ENCODE data around the gene ITCH.
"Not testable (repeated sequence)": the region's sequence is repeated elsewhere in the genome, so short reads cannot be mapped to it uniquely, and the experiment has no call there.

ITCH gene

DNA sequence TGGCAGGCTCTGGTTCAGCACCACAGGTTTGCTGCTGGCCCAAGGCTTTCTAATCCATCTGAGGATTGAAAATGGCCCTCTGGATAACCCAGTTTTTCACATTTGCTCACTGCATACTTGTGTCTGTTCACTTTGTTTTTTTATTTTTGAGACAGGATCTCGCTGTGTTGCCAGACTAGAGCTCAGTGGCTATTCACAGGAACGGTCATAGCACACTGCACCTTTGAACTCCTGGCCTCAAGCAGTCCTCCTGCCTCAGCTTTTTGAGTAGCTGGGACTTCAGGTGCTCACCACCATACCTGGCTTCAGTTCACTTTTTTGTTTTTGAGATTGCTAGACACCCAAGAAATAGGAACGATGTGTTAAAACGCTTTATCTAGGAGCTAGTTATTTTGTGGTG, 57.9 kb downstream of the ITCH start:
- no peak for DNase-seq (ENCODE audit: low read depth)

DNA sequence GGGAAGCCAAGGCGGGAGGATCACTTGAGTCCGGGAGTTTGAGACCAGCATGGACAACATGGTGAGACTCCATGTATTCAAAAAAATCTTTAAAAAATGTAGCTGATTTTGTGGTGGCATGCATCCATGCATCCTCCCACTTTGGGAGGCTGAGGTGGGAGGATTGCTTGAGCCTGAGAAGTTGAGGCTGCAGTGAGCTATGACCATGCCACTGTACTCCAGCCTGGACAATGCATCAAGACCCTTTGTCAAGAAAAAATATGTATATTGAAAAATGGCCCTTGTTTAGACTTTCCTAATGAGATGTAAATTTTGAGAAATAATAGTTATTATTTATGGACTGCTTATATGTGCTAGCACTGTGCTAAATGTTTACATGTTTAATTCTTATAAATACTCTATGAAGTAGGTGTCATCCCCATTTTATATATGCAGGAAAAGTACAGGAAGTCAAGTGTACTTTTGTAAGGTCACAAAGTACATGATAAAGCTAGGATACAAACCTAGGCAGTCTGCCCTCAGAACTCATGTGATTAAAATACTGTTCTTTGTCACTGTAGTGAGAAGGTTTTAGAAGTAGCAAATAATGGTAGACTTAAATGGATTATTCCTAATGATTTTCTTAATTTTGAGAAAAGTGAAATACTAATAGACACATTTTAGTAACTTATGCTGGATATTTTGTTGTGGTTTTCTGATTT, 58.8 kb downstream of the ITCH start:
- no peak for DNase-seq (ENCODE audit: low read depth)

DNA sequence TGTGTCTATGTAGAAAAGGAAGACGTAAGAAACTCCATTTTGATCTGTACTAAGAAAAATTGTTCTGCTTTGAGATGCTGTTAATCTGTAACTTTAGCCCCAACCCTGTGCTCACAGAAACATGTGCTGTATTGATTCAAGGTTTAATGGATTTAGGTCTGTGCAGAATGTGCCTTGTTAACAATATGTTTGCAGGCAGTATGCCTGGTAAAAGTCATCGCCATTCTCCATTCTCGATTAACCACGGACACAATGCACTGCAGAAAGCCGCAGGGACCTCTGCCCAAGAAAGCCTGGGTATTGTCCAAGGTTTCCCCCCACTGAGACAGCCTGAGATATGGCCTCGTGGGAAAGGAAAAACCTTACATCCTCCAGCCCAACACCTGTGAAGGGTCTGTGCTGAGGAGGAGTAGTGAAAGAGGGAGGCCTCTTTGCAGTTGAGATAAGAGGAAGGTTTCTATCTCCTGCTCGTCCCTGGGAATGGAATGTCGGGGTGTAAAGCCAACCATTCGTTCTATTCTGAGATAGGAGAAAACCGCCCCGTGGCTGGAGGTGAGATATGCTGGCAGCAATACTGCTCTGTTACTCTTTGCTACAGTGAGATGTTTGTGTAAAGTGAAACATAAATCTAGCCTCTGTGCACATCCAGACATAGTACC, 62.1 kb downstream of the ITCH start:
- not testable (repeated sequence) for DNase-seq (ENCODE audit: low read depth)

GRCh38 chr20:34426026-34426425, 63.0 kb downstream of the ITCH start:
- DNase-seq (ENCODE audit: low read depth) = no peak

- DNase-seq (ENCODE audit: low read depth) = no peak
Observed at GRCh38 chr20:34427331-34427730, 64.3 kb downstream of the ITCH start.

DNA sequence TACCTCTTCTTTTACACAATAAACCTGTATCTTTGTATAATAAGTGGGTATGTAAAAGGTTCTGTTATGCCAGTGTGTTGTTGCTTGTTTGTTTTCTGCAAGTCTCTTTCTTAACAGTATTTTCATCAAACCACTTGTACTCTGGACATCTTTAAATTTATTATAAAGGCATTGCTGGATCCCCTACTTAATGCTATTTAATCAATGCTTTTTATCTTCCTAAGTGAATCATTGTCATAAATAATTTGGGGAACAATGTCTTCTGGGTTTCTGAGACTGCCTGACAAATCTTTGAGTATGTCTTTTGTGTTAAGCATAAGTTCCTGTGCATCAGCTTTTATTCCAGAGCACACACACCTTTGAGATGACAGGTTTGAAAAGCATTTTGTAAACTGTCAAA, 64.7 kb downstream of the ITCH start:
- DNase-seq (ENCODE audit: low read depth) = no peak

- DNase-seq (ENCODE audit: low read depth) = no peak
Observed at GRCh38 chr20:34431168-34431567, 68.1 kb downstream of the ITCH start.

- not testable (repeated sequence) for DNase-seq (ENCODE audit: low read depth)
Observed at GRCh38 chr20:34432663-34433062, 69.6 kb downstream of the ITCH start.

GRCh38 chr20:34433391-34433790, 70.3 kb downstream of the ITCH start:
- DNase-seq (ENCODE audit: low read depth) = no peak

DNA sequence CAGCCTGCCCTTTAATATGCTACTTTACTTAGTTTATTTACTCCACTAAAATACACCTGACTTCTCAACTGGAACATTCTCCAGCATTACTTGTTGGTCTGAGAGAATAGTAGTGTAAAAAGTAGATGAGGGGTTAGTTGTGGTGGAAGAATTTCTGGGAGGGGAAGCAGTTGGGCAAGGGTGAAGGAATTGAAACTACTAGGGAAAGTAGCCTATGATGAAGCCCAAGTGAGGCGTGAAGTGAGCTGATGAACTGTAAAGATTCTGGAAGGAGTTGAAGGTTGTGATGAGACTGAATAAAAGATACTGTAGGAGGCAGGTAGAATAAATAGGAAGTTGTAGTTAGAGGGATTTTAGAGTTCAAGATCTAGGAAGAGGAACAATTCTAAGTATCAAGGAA, 72.5 kb downstream of the ITCH start:
- DNase-seq (ENCODE audit: low read depth) = no peak

DNA sequence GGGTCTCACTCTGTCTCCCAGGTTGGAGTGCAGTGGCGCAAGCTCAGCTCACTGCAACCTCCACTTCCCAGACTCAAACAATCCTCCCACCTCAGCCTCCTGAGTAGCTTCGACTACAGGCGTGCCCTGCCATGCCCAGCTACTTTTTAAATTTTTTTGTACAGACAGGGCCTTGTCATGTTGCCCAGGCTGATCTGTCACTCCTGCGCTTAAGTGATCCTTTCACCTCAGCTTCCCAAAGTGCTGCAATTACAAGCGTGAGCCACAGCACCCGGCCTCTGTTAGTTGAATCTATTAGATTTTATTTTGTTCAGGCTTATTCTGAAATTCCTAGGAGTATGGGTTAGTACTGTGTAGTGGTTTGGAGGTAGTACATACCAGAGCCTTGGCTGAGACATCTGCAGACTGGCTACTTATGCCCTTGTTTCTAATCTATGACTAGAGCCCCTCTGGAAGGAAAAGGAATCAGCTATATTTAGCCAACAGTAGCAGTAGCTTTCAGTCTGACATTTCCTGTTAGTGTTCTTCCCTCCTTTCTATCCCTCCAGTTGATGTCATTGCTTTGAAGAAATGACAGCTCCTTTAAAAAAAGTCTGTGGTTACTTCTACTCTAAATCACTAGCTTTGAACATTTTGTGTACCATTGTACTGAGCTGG, 74.4 kb downstream of the ITCH start:
- DNase-seq (ENCODE audit: low read depth) = no peak

DNA sequence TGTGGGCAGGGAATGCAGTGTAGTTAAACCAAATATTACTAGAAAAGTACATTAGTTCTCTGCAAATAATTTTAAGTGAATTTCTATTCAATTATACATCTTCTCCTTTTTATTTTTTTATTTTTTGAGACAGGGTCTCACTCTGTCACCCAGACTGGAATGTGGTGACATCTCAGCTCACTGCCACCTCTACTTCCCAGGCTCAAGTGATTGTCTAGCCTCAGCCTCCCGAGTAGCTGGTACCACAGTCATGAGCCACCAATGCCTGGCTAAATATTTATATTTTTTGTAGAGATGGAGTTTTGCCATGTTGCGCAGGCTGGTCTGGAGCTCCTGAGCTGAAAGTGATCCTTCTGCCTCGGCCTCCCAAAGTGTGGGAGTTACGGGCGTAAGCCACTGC, 76.1 kb downstream of the ITCH start:
- no peak for DNase-seq (ENCODE audit: low read depth)

DNA sequence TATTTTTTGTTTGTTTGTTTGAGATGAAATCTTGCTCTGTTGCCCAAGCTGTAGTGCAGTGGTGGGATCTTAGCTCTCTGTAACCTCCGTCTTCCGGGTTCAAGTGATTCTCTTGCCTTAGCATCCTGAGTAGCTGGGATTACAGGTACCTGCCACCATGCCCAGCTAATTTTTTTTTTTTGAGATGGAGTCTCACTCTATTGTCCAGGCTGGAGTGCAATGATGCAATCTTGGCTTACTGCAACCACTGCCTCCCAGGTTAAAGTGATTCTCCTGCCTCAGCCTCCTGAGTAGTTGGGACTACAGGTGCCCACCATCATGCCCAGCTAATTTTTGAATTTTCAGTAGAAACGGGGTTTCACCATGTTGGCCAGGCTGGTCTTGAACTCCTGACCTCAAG, 78.3 kb downstream of the ITCH start:
- DNase-seq (ENCODE audit: low read depth) = not testable (repeated sequence)

DNA sequence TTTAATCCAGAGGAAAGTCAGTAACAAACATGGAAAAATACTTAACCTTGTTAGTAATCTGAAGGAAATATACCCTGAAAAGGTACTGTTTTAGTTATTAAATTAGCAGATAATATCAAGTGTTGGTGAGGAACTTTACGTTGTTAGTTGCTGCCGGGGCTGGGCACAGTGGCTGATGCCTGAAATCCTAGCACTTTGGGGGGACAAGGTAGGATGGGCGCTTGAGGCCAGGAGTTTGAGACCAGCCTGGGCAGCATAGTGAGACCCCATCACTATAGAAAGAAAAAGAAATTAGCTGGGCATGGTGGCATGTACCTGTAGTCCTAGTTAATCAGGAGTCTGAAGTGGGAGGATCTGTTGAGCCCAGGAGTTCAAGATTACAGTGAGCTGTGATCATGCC, 80.5 kb downstream of the ITCH start:
- no peak for DNase-seq (ENCODE audit: low read depth)

- no peak for DNase-seq (ENCODE audit: low read depth)
Observed at GRCh38 chr20:34445177-34446065, 82.3 kb downstream of the ITCH start.

DNA sequence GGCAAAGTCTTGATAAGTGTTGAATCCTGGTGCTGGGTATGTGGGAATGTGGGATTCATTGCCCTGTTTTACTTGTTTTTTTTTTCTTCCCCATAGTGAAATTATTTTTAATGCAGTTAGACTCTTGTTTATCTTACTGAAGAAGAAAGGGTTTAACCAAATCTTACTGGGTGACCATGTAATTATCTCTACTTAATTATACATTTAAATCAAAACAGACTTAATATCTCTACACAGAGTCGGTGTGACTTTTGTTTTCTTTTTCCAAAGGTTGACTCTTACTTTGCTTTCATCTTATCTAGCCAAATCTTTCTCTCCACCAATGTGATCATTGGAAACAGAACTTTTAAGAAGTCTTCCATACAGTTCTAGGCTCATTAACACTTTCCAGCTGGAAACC, 85.4 kb downstream of the ITCH start:
- DNase-seq (ENCODE audit: low read depth) = no peak

DNA sequence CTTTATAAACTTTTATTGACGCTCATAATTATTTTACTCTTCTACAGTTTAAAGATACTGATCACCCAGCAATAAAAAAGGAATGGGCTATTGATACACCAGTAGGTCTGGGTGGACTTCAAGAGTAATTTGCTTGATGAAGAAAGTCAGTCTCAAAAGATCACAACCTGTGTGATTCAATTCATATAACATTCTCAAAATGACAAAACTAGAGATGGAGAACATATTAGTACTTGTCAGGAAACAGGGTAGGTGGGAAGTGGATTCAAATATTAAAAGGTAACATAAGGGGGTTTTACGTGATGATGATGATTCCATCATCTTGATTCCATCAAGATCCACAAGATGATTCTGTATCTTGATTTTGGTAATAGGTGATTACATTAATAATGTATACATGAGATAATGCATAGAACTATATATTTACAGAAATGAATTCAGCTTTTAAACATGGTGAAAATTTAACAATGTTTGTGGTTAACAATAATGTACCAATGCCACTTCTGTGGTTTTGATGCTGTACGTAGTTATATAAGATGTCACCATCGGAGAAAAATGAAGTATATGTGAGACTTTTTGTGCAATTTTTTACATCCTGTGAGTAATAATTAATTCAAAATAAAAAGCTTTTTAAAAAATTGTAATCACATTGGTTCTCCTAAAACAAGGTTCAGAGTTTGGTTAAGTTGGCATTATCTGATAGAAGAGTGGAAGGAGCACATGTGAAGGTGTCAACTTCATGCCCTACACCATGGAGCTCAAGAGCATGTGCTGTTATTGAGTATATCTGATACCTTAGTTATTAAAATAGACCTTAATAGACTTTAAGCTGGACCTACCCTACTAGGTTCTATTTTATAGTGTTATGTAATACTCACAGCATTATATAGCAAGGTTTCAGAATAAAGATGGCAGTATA, 86.9 kb downstream of the ITCH start:
- no peak for DNase-seq (ENCODE audit: low read depth)

GRCh38 chr20:34452281-34452982, 89.4 kb downstream of the ITCH start:
- DNase-seq (ENCODE audit: low read depth) = no peak

GRCh38 chr20:34458631-34459030, 95.6 kb downstream of the ITCH start:
- no peak for DNase-seq (ENCODE audit: low read depth)

DNA sequence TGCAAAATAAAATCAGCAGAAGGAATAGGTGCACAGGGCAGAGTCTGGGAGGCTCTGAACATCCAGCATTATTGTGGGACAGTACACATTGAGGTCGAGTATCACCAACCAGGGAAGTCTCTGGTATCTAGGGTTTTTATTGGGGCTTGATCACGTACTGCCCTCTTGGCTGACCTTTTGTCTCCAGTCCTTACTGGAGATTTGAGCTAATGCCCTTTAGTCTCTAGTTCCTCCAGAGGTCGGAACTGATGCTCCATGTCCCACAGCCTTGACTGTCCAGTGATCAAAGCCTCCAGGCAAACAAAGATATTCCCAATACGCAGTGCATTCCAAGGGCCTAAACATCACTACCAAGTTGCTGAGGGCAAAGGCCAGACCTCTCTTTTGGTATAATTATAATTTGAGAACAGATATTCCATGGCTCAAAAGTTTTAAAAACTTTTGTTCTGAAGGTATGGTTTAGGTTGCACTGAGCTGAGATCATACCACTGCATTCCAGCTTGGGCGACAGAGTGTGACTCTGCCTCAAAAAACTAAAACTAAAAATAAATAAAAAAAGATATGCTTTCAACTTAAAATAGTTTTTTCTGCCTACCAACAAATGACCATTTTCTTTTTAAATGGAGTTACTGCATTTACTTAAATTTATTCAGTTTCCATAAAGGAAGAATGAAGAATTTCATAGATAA, 96.3 kb downstream of the ITCH start:
- no peak for DNase-seq (ENCODE audit: low read depth)

Measured in activated T-cell treated with anti-CD3 and anti-CD28 coated beads for 1 hour (primary cell).